ENCODE measurements around the gene RBFOX2.

The RBFOX2 gene

DNA sequence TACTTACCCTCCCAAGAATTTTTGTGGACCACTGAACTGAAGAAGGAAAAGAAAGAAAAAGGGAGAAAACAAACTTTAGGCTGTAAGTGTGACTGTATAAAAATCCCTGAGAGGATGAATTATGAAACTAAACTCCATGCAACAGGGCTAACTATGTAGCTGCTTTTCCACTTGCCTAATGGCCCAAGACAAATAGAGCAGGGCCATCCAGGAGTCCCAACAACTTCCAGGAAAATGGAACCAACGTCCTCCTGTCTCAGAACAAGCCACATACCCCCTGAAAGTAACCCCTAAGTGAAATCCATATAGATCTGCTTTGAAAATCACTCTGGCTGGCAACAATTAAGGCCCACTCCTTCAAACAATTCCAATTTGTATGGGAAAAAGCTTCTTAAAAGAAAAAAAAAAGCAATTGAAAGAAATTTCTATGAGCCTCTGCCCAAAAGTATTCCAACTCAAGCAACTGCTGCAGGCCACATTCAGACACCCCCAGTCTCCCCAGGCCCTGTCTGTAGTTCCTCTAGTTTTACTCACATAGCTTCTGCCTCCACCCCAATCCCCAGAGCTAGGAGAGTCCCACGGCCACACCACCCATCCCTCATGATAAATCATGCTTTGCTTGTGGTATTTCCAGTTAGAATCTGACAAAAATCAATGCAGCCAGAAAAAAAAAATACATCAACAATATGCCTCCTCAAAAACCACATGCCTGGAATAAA is 12.7 kb downstream of the RBFOX2 start:
- DNase-seq: no peak
- peaks cover 11% of the 10 kb centered on the region for H3K9me3 ChIP-seq (ENCODE audit: severe bottlenecking)
- peaks cover 75% of the 10 kb centered on the region for H3K27me3 ChIP-seq (ENCODE audit: insufficient read depth, low read depth, severe bottlenecking)
- no peak overlapping the region for H3K27ac ChIP-seq
- TF ChIP-seq, protein P1, sequence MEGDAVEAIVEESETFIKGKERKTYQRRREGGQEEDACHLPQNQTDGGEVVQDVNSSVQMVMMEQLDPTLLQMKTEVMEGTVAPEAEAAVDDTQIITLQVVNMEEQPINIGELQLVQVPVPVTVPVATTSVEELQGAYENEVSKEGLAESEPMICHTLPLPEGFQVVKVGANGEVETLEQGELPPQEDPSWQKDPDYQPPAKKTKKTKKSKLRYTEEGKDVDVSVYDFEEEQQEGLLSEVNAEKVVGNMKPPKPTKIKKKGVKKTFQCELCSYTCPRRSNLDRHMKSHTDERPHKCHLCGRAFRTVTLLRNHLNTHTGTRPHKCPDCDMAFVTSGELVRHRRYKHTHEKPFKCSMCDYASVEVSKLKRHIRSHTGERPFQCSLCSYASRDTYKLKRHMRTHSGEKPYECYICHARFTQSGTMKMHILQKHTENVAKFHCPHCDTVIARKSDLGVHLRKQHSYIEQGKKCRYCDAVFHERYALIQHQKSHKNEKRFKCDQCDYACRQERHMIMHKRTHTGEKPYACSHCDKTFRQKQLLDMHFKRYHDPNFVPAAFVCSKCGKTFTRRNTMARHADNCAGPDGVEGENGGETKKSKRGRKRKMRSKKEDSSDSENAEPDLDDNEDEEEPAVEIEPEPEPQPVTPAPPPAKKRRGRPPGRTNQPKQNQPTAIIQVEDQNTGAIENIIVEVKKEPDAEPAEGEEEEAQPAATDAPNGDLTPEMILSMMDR (IDR thresholded peaks at IDR 0.05; ENCODE audit: low read depth, low read length): no peak
- no peak overlapping the region for H3K4me3 ChIP-seq (ENCODE audit: low read depth, low read length)
- no peaks in the 10 kb centered on the region for H3K36me3 ChIP-seq

DNA sequence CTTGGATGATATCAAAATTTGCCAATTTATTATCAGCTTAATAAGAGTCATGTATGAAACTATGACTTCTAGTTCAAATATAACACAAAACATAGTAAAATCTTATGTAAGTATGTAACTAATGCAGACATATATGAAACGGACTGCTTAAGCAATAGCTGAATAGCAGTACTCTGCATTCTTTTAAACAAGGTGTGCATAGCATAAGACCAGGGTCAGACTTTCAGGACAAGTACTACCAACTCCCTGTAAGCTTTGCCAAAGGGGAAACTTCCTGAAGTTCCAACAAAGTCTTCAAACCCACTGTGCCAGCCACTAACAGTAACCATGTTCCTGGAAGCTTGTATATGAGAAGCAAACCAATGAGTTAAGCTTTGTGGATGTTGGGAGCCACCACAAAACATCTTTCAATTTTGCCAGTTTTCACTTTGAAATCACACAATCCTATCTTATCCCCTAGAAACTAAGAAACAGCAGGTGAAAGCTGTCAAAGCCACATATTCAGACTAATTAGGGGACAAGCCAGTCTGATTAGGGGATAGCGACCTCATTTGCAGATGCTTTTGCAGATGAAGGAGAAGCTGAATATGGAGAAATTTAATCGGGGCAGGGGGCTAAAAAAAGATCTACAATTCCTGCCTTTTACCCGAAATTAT is 13.3 kb downstream of the RBFOX2 start:
- no peak overlapping the region for H3K4me3 ChIP-seq (ENCODE audit: low read depth, low read length)
- H3K36me3 ChIP-seq: no peaks in the 10 kb centered on the region
- peaks cover 5% of the 10 kb centered on the region for H3K9me3 ChIP-seq (ENCODE audit: severe bottlenecking)
- TF ChIP-seq, protein P1 (IDR thresholded peaks at IDR 0.05; ENCODE audit: low read depth, low read length): no peak
- H3K27ac ChIP-seq: no peak overlapping the region
- DNase-seq: no peak
- peaks cover 75% of the 10 kb centered on the region for H3K27me3 ChIP-seq (ENCODE audit: insufficient read depth, low read depth, severe bottlenecking)

DNA sequence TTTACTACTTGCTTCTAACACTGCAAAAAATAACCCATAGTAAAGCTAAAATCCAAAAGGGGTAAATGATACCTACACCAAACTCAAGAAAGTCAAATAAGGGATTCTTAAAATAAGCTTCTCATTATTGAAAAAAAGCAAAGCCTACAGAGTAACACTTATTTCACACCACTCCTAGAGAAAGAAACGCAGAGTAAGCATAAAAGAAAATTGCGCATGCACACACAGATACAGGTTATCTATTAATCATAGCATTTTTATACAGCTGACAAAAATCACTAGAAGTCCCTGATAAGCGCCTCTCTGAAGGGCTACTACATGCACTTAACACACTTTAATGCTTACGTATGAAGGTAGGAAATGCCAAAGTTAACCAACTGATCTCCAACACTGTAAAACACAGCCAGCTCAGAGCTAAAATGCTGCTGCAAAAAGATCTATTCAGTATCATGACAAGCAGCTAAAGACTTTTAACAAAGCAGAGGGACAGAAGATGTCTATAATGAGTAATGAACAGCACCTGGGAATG is 14.0 kb downstream of the RBFOX2 start:
- H3K9me3 ChIP-seq (ENCODE audit: severe bottlenecking): no peaks in the 10 kb centered on the region
- H3K4me3 ChIP-seq (ENCODE audit: low read depth, low read length): no peak overlapping the region
- peaks cover 75% of the 10 kb centered on the region for H3K27me3 ChIP-seq (ENCODE audit: insufficient read depth, low read depth, severe bottlenecking)
- H3K36me3 ChIP-seq: no peaks in the 10 kb centered on the region
- DNase-seq: no peak
- TF ChIP-seq, protein P1 (IDR thresholded peaks at IDR 0.05; ENCODE audit: low read depth, low read length): no peak
- no peak overlapping the region for H3K27ac ChIP-seq

GRCh38 chr22:36012332-36012731 is 16.3 kb downstream of the RBFOX2 start:
- Histone ChIP-seq H3K9me3 (ENCODE audit: severe bottlenecking) (no peaks in the 10 kb centered on the region), H3K36me3 (no peaks in the 10 kb centered on the region), H3K27me3 (ENCODE audit: insufficient read depth, low read depth, severe bottlenecking) (peaks cover 52% of the 10 kb centered on the region), H3K27ac (no peak overlapping the region), H3K4me3 (ENCODE audit: low read depth, low read length) (no peak overlapping the region)
- TF ChIP-seq, protein P1 (IDR thresholded peaks at IDR 0.05; ENCODE audit: low read depth, low read length): no peak
- no peak for DNase-seq

- H3K4me3 ChIP-seq (ENCODE audit: low read depth, low read length): no peak overlapping the region
- DNase-seq: no peak
- TF ChIP-seq, protein P1 (IDR thresholded peaks at IDR 0.05; ENCODE audit: low read depth, low read length): no peak
- H3K27ac ChIP-seq: no peak overlapping the region
- no peaks in the 10 kb centered on the region for H3K36me3 ChIP-seq
- no peaks in the 10 kb centered on the region for H3K9me3 ChIP-seq (ENCODE audit: severe bottlenecking)
- peaks cover 46% of the 10 kb centered on the region for H3K27me3 ChIP-seq (ENCODE audit: insufficient read depth, low read depth, severe bottlenecking)
Observed at GRCh38 chr22:36010882-36011281, 17.7 kb downstream of the RBFOX2 start.
